HTERT RPE-1 (cell line): ENCODE measurements around the gene LENG1.
"Not testable (repeated sequence)": the region's sequence is repeated elsewhere in the genome, so short reads cannot be mapped to it uniquely, and the experiment has no call there.

Experiments used
- in situ Hi-C: fragments of 300-500 bp; cut with MboI; formaldehyde crosslinking; loops from 4 replicates; pipeline ENCODE4 v1.14.3; 2020; ENCODE audit warnings: low sequenced_read_pairs

Gene LENG1

GRCh38 chr19:54159352-54160181, at the start of gene LENG1:
TSS of gene LENG1 (minus strand) at chr19:54159721. CDS start at chr19:54159695, 26 bp downstream.
- in situ Hi-C loops, result no loop called here

GRCh38 chr19:54208784-54209057, 49.2 kb upstream of the LENG1 start:
- in situ Hi-C loops, result no loop called here

GRCh38 chr19:54207983-54208783, 48.7 kb upstream of the LENG1 start:
- in situ Hi-C loops, result no loop called here

- in situ Hi-C loops, result no loop called here
These were observed 48.1 kb upstream of the LENG1 start for GRCh38 chr19:54207676-54207982.

GRCh38 chr19:54207193-54207592, 47.7 kb upstream of the LENG1 start:
- in situ Hi-C loops, result not testable (repeated sequence)

- in situ Hi-C loops, result no loop called here
These were observed 47.3 kb upstream of the LENG1 start for GRCh38 chr19:54206831-54207177.

- in situ Hi-C loops, result no loop called here
These were observed 46.7 kb upstream of the LENG1 start for GRCh38 chr19:54206030-54206830.

GRCh38 chr19:54204767-54205468, 45.4 kb upstream of the LENG1 start:
- in situ Hi-C loops, result no loop called here

- in situ Hi-C loops, result no loop called here
These were observed 43.7 kb upstream of the LENG1 start for GRCh38 chr19:54203151-54203611.

- in situ Hi-C loops, result no loop called here
These were observed 42.5 kb upstream of the LENG1 start for GRCh38 chr19:54201980-54202379.

GRCh38 chr19:54201172-54201701, 41.7 kb upstream of the LENG1 start:
- in situ Hi-C loops, result no loop called here

- in situ Hi-C loops, result no loop called here
These were observed 39.9 kb upstream of the LENG1 start for GRCh38 chr19:54199401-54199800.

GRCh38 chr19:54197121-54197520, 37.6 kb upstream of the LENG1 start:
- in situ Hi-C loops, result no loop called here

GRCh38 chr19:54196536-54196935, 37.0 kb upstream of the LENG1 start:
- in situ Hi-C loops, result no loop called here

GRCh38 chr19:54194463-54194862, 34.9 kb upstream of the LENG1 start:
- in situ Hi-C loops, result not testable (repeated sequence)

GRCh38 chr19:54193011-54193410, 33.5 kb upstream of the LENG1 start:
- in situ Hi-C loops, result no loop called here

- in situ Hi-C loops, result no loop called here
These were observed 32.4 kb upstream of the LENG1 start for GRCh38 chr19:54191811-54192453.

GRCh38 chr19:54191011-54191810, 31.7 kb upstream of the LENG1 start, which contains the start of gene TSEN34:
TSS of gene TSEN34 (plus strand) at chr19:54191308. CDS start at chr19:54191365, 57 bp downstream.
- in situ Hi-C loops, result no loop called here

- in situ Hi-C loops, result no loop called here
These were observed 31.0 kb upstream of the LENG1 start for GRCh38 chr19:54190503-54191010.
